Measurements from ENCODE around the gene NECAP2.

DNA sequence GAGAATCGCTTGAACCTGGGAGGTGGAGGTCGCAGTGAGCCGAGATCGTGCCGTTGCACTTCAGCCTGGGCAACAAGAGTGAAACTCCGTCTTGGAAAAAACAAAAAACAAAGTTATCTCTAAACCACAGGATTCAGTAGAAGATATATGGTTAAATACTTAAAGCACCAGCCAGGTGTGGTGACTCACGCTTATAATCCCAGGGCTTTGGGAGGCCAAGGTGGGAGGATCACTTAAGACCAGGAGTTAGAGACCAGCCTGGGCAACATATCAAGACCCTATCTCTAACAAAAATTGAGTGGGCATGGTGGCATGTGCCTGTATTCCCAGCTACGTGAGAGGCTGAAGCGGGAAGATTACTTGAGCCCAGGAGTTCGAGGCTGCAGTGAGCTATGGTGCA lies 5.6 kb downstream of the NECAP2 start:
- TF ChIP-seq EP300 (IDR thresholded peaks at IDR 0.05): no peak
- no peak for TF ChIP-seq POLR2A (IDR thresholded peaks at IDR 0.05)
- TF ChIP-seq, protein P1, sequence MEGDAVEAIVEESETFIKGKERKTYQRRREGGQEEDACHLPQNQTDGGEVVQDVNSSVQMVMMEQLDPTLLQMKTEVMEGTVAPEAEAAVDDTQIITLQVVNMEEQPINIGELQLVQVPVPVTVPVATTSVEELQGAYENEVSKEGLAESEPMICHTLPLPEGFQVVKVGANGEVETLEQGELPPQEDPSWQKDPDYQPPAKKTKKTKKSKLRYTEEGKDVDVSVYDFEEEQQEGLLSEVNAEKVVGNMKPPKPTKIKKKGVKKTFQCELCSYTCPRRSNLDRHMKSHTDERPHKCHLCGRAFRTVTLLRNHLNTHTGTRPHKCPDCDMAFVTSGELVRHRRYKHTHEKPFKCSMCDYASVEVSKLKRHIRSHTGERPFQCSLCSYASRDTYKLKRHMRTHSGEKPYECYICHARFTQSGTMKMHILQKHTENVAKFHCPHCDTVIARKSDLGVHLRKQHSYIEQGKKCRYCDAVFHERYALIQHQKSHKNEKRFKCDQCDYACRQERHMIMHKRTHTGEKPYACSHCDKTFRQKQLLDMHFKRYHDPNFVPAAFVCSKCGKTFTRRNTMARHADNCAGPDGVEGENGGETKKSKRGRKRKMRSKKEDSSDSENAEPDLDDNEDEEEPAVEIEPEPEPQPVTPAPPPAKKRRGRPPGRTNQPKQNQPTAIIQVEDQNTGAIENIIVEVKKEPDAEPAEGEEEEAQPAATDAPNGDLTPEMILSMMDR (IDR thresholded peaks at IDR 0.05): no peak

Data from ovary (tissue), 3 donors.